Measurements from ENCODE around the gene PIP4K2A.

PIP4K2A gene

DNA sequence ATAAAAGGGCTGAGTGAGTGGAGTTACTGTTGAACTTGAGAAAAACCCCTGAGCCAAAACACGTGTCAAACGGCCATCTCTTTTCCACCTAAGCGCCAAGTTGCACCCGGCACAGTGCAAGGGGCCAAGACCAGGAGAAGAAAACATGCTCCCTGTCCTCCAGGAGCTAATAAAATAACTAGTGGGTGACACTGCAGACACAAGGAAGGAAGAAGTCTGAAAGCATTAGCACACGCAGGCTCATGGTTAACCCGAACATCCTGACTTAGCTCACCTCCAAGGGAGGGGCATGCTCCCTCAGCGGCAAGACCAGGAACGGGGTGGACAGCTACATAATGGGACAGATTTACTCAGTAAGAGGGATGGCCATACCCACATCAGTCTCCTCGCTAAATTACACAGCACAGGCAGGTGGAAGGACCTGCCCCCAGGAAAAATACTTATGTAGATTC, 65.0 kb downstream of the PIP4K2A start:
- Histone ChIP-seq H3K4me2 (ENCODE audit: low read length) (no peak overlapping the region), H3K79me2 (ENCODE audit: low read length) (peaks cover 20% of the 10 kb centered on the region), H2AFZ (ENCODE audit: low read depth, low read length) (no peak overlapping the region)

DNA sequence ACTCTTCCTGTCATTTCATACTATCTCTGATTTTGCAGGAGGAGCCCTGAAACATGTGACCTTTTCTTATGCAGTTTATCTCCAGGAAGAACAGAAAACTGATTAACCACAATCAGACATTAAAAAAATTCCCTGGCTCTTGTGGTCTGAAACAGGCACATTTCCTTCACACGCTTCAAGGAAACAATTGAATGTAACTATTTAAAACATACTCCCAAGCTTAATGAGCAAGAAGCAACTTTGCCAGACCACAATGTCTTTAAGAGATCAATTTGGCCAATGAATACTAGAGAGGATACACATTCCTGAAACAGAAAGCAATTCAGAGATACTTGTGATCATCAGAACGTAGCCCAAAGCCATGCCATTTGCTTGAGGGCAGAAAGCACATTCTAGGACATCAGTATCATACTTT, 65.8 kb downstream of the PIP4K2A start:
- Histone ChIP-seq H3K9me3 (ENCODE audit: insufficient read depth, low read length) (no peaks in the 10 kb centered on the region), H4K20me1 (ENCODE audit: insufficient read depth, low read length) (peaks cover 19% of the 10 kb centered on the region), H3K27me3 (ENCODE audit: low read depth, low read length) (no peaks in the 10 kb centered on the region), H3K4me3 (ENCODE audit: low read length) (no peak overlapping the region), H3K27ac (ENCODE audit: low read length) (no peak overlapping the region), H3K9ac (ENCODE audit: low read length) (no peak overlapping the region), H3K79me2 (ENCODE audit: low read length) (peaks cover 18% of the 10 kb centered on the region), H3K4me2 (ENCODE audit: low read length) (no peak overlapping the region), H3K4me1 (ENCODE audit: low read length) (no peaks in the 10 kb centered on the region), H2AFZ (ENCODE audit: low read depth, low read length) (no peak overlapping the region), H3K36me3 (replicated peaks; ENCODE audit: low read depth, low read length) (peaks cover 2% of the 10 kb centered on the region)
- TF ChIP-seq EZH2phosphoT487 (IDR thresholded peaks at IDR 0.05; ENCODE audit: low read depth) = no peak
- TF ChIP-seq, protein P1, sequence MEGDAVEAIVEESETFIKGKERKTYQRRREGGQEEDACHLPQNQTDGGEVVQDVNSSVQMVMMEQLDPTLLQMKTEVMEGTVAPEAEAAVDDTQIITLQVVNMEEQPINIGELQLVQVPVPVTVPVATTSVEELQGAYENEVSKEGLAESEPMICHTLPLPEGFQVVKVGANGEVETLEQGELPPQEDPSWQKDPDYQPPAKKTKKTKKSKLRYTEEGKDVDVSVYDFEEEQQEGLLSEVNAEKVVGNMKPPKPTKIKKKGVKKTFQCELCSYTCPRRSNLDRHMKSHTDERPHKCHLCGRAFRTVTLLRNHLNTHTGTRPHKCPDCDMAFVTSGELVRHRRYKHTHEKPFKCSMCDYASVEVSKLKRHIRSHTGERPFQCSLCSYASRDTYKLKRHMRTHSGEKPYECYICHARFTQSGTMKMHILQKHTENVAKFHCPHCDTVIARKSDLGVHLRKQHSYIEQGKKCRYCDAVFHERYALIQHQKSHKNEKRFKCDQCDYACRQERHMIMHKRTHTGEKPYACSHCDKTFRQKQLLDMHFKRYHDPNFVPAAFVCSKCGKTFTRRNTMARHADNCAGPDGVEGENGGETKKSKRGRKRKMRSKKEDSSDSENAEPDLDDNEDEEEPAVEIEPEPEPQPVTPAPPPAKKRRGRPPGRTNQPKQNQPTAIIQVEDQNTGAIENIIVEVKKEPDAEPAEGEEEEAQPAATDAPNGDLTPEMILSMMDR (IDR thresholded peaks at IDR 0.05; ENCODE audit: low read depth, low read length) = no peak

More for the DNA sequence above, 65.0 kb downstream of the PIP4K2A start:
- Histone ChIP-seq H4K20me1 (ENCODE audit: insufficient read depth, low read length) (peaks cover 18% of the 10 kb centered on the region), H3K9ac (ENCODE audit: low read length) (no peak overlapping the region), H3K4me3 (ENCODE audit: low read length) (no peak overlapping the region), H3K27me3 (ENCODE audit: low read depth, low read length) (no peaks in the 10 kb centered on the region), H3K27ac (ENCODE audit: low read length) (no peak overlapping the region), H3K9me3 (ENCODE audit: insufficient read depth, low read length) (no peaks in the 10 kb centered on the region), H3K36me3 (replicated peaks; ENCODE audit: low read depth, low read length) (peaks cover 2% of the 10 kb centered on the region), H3K4me1 (ENCODE audit: low read length) (no peaks in the 10 kb centered on the region)
- TF ChIP-seq, protein P1 (IDR thresholded peaks at IDR 0.05; ENCODE audit: low read depth, low read length) = no peak
- no peak for TF ChIP-seq EZH2phosphoT487 (IDR thresholded peaks at IDR 0.05; ENCODE audit: low read depth)

DNA sequence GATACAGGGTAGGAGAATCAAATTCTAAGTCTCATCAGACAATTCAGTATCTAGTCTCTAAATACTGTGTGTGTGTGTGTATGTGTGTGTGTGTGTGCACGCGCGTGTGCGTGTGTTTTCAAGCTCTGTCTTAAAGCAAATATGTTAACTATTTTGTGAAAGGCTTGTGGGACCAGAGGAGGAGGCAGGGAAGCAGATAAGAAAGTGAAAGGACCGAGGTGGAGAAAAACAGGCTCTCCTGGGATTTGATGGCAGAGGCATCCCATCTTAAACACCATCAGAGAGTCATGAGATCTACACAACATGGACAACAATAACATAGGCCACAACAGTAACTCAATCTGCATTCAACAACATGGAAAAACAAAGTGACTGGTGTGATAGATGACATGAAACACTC, 67.1 kb downstream of the PIP4K2A start:
- no peak for TF ChIP-seq EZH2phosphoT487 (IDR thresholded peaks at IDR 0.05; ENCODE audit: low read depth)
- TF ChIP-seq, protein P1 (IDR thresholded peaks at IDR 0.05; ENCODE audit: low read depth, low read length) = no peak
- Histone ChIP-seq H3K79me2 (ENCODE audit: low read length) (peaks cover 18% of the 10 kb centered on the region), H2AFZ (ENCODE audit: low read depth, low read length) (no peak overlapping the region), H3K4me1 (ENCODE audit: low read length) (no peaks in the 10 kb centered on the region), H3K9me3 (ENCODE audit: insufficient read depth, low read length) (no peaks in the 10 kb centered on the region), H3K4me3 (ENCODE audit: low read length) (no peak overlapping the region), H3K4me2 (ENCODE audit: low read length) (no peak overlapping the region), H3K9ac (ENCODE audit: low read length) (no peak overlapping the region), H3K36me3 (replicated peaks; ENCODE audit: low read depth, low read length) (no peaks in the 10 kb centered on the region), H3K27me3 (ENCODE audit: low read depth, low read length) (no peaks in the 10 kb centered on the region), H3K27ac (ENCODE audit: low read length) (no peak overlapping the region), H4K20me1 (ENCODE audit: insufficient read depth, low read length) (peaks cover 12% of the 10 kb centered on the region)

DNA sequence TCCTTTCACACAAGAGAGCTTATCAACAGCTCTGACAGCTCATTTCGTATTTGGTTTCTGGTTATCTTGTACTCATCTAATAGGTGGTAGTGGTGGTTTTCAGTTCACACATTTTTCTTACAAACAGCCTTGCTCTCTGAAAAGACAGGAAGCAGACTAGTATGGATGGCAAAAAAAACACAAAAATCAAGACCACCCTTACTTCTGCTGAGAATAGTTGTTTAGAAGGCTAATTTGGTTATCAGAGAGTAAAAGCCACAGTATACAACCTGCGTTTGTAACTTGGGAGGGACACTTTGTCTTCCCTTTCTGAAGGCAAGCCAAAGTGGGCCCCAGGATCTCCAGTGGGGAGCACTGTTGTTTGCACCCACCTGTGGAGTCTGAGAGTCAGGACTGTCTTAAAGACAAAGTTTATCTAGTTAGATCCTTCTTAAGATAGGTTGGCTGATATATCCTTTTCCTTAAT, 68.0 kb downstream of the PIP4K2A start:
- H3K4me2 ChIP-seq (ENCODE audit: low read length) = no peak overlapping the region
- no peaks in the 10 kb centered on the region for H3K27me3 ChIP-seq (ENCODE audit: low read depth, low read length)
- TF ChIP-seq EZH2phosphoT487 (IDR thresholded peaks at IDR 0.05; ENCODE audit: low read depth) = no peak
- TF ChIP-seq, protein P1 (IDR thresholded peaks at IDR 0.05; ENCODE audit: low read depth, low read length) = no peak
- no peak overlapping the region for H3K4me3 ChIP-seq (ENCODE audit: low read length)
- H3K27ac ChIP-seq (ENCODE audit: low read length) = no peak overlapping the region
- no peak overlapping the region for H2AFZ ChIP-seq (ENCODE audit: low read depth, low read length)
- no peaks in the 10 kb centered on the region for H3K4me1 ChIP-seq (ENCODE audit: low read length)
- no peaks in the 10 kb centered on the region for H3K9me3 ChIP-seq (ENCODE audit: insufficient read depth, low read length)
- H3K79me2 ChIP-seq (ENCODE audit: low read length) = peaks cover 18% of the 10 kb centered on the region
- H4K20me1 ChIP-seq (ENCODE audit: insufficient read depth, low read length) = peaks cover 12% of the 10 kb centered on the region
- H3K9ac ChIP-seq (ENCODE audit: low read length) = no peak overlapping the region
- no peaks in the 10 kb centered on the region for H3K36me3 ChIP-seq (replicated peaks; ENCODE audit: low read depth, low read length)
